GM18861 (cell line): ENCODE results near the gene FRMD3.

Experiments used
- ATAC-seq: cut with Tn5 transposase; IDR thresholded peaks from one replicate; pipeline ENCODE4 v1.9.1; 2021; ENCODE audit not compliant: unreplicated experiment

Gene FRMD3

GRCh38 chr9:83475741-83476140 lies 62.5 kb downstream of the FRMD3 start:
- ATAC-seq, result no peak

- no peak for ATAC-seq
Observed at GRCh38 chr9:83474631-83475030, 63.6 kb downstream of the FRMD3 start.

- peak; percentile 99 for ATAC-seq
Observed at GRCh38 chr9:83473488-83473971, 64.7 kb downstream of the FRMD3 start.

DNA sequence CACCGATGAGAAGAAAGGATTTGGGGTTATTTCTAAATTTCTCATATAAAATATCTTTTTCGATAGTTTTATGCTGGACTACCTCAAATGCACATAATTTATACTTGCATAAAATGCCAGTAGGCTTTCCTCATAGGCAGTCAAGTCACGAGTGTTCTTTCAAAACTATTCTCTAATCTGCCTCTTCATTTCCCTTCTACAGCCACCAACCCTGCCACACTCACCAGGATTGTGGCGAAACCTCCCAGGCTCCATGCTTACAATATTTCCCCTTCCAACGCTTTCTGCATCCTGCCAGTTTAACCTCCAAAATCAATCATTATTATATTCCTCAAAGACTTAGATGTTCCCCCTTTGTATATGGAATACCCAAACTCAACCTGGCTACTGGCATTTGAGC lies 65.4 kb downstream of the FRMD3 start:
- ATAC-seq, result no peak

DNA sequence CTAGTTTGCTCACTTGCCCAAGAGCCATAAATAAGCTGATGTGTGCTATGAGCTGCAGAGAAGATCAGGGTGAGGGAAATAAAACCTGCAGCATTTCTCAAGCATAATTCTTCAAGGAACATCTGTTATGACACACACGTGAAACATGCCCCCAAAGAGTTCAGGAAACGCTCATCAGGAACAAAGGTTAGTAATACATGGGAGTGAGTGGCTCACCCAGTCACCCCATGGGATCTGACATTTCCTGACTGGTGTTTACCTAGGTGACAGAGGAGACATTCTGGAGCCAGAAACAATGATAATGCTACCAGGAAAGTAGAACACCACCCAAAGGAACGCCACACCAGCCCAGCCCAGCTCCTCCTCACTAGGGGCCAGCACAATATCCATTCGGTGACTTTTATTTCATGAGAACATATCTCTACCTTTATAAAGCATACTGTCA lies 66.0 kb downstream of the FRMD3 start:
- no peak for ATAC-seq

DNA sequence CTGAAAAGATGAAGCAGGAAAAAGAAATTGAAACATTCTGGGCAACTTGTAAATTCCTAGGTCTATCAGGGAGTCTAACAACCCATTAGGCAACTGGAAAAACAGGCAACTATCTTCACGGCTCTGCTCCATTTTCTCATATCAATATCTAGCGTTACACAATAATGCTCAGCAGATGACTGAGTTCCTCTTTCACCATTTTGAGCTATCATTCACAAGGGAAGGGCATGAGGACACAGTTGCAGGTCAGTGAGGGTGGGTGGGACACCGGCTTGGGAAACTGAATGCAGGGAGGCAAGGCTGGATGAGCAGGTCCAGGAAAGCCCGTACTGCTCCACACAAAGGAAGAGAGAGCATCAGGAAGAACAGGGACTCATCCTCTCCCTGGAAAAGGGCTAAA lies 67.0 kb downstream of the FRMD3 start:
- ATAC-seq, result no peak

DNA sequence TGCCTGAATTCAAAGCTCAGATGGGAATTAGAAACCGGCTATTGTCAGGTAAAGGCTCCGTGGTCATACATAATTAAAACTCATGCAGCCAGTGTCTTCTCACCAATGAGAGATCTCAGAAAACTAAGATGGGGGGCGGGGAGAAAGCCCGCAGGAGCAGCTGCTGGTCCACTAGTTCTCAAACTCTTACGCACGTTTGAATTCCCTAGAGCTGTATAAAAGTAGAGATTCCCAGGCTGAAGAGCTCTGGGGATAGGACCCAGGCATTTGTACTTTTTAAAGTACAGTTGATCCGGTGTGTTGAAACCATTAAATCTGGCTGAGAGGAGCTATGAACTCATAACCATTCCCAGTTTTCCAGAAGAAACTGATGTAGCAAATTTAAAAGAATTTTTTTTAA lies 68.5 kb downstream of the FRMD3 start:
- ATAC-seq, result no peak

DNA sequence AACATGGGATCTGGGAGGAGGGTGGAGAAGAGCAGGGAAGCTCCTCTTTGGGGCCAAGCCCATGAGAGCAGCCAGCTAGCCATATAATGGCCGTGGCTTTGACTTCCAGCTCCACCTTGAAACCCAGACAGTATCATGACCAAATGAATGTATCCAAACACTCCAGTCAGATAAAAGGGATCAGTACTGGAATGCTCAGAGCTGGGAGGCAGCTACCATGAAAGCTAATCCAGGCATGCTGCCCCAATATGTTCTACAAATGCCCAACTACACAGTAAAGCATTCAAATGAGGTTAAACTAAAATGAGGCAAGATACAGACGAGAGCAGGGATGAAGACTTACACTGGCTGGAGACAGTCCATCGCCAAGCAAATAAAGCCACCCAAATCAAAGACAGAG lies 69.4 kb downstream of the FRMD3 start:
- no peak for ATAC-seq

- no peak for ATAC-seq
Observed at GRCh38 chr9:83466877-83467276, 71.3 kb downstream of the FRMD3 start.

- no peak for ATAC-seq
Observed at GRCh38 chr9:83466351-83466750, 71.8 kb downstream of the FRMD3 start.

GRCh38 chr9:83459830-83460229 lies 78.4 kb downstream of the FRMD3 start:
- no peak for ATAC-seq

- ATAC-seq, result no peak
Observed at GRCh38 chr9:83458530-83458929, 79.7 kb downstream of the FRMD3 start.

DNA sequence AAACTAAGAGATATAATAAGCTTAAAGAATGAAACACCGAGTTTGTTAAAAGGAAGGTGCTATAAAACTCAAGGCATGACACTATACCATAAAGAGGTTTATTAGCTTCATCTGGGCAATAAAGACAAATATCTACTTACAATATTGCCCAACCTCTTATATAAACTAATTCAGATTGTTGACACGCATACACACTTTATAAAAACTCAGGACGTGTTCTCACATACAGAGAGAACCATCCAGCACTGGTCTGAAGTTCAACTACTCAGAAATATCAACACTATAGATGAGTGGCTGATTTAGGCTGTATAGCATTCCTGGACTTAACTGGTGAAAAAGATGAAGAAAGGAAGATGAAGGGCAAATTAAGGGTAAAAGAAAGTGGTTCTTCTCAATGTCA lies 81.2 kb downstream of the FRMD3 start:
- ATAC-seq, result no peak

DNA sequence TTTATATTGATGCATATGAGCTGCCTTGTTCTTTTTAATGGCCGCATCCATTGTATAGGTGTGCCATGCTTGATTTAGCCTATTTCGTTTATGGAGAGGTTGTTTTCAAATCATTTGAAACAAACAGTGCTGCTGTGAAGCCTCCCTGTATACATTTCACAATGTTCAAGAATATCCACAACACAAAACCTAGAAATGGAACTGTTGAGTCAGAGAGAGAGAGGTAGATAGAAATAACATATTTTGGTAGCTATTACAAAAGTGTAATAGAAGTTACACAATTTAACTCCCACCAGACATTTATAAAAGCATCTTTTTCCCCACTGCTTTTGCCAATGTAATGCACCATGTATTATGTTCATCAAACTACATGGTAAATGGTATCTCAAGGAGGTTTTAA lies 82.0 kb downstream of the FRMD3 start:
- ATAC-seq, result no peak

DNA sequence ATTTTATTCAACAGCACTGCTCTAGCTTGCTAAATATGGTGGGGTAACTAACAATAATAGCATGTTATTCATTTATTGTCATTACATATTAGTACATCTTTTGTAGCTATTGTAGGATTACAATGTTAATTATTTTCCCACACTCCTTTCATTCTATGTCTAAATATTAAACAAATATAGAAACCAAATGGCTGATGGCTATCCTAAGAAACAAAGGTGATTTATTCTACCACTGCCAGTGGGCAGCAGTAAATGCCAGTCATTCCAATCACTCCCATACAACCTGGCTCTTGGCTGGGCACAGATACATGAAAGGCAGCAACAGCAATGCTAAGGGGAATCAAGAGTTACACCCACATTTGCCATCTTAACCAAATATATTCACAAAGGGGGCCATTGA lies 84.1 kb downstream of the FRMD3 start:
- no peak for ATAC-seq

DNA sequence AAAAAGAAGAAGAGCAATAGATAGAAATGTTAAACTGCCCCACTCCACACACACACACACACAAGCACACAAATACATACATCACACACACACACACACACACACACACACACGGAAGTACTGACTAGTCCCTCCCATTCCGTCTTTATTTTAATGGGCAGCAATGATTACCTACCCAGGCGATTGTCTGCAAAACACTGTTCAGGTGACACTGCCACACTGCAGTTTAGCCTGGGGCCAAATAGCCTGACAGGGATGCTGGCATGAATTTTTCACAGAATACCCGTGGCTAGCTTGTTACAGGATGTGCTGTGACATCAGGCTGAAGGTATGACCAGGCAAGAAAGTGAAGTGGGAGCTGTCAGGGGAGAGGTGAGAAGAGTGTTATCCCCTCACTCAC lies 86.9 kb downstream of the FRMD3 start:
- no peak for ATAC-seq

GRCh38 chr9:83449983-83450382 lies 88.2 kb downstream of the FRMD3 start:
- ATAC-seq, result no peak

DNA sequence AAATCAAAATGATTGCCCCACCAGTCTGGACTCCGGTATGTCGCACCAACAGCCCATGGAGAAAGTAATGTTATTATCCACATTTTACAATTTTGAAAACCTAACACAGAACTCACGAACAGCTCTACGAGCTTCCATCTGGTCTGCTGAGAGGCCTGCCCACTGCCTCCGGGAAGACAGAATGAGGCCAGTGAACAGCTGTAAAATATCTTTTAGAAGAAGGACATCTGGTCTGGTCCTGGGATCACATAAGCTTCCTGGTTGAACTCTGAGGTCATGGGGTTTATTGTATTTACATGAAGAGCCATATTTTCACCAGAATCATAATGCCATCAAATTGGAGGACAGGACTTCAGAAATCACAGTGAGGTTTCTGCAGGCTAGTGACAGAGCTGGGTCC lies 89.0 kb downstream of the FRMD3 start:
- no peak for ATAC-seq

DNA sequence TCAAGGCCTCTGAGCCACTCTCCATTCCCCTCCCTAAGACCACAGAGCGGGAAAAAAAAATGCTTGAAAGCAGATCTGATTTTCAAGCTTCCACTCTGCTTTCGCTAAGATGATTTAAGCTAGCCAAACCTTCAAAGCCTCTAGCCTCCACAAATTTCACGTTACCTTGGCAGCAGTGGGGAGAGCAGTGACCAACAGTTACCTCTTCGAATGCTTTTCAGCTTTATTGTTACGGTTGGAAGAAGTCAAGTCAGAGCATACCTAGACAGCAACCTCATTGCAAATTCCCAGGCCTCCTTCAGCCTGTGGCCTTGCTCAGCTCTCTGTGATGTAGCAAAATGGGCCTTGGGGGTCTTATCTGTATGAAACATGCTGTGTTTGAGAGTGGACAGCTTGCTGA lies 89.6 kb downstream of the FRMD3 start:
- no peak for ATAC-seq

DNA sequence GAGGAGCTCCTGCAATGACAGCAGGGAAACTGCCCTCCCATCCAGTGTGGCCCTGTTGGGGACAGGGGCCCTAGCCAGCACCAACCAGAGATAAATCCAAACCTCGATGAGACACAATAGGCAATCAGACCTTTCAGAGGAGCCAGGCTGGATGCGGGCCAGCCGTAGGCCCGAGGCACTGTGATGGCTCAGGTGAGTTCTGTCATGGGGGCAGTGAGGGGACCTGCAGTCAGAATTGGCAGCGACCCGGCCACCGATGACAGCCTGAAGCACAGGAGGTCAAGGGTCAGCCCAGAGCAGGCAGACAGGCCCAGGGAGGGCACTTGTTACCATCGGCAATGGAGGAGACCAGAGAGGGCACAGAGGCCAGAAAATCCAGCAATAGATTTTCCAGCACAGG lies 90.8 kb downstream of the FRMD3 start:
- ATAC-seq, result no peak

GRCh38 chr9:83445703-83446265 lies 92.4 kb downstream of the FRMD3 start:
- ATAC-seq, result no peak

DNA sequence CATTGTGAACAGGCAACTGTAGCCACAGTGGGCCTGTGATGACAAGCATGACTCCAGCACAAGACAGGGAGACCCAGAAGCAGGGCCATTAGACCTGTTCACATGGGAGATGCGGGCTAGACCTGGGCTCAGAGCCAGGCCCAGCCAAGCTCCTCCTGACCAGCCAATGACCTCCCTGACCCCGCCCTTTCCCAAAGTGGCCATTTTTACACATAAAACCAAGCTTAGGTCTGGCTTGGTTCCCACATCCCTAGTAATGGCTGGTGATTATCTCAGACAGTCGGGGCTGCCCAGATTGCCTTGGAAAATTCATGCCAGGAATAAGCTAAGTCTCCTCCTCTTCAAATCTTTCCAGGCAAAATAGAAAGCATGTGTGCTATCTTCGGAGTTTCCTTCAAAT lies 94.1 kb downstream of the FRMD3 start:
- ATAC-seq, result no peak

GRCh38 chr9:83441390-83441789 lies 96.8 kb downstream of the FRMD3 start:
- ATAC-seq, result no peak

- no peak for ATAC-seq
Observed at GRCh38 chr9:83440641-83441040, 97.6 kb downstream of the FRMD3 start.
